ENCODE measurements around the gene C14orf132. TPM values are rescaled to one million over a fixed set of nuclear protein-coding genes. Genes with fewer than 3 reads are reported as not detected.

Gene C14orf132
- total RNA-seq, 1 donor from 2014 or later = 9.5 TPM

Other genes with a start within 250 kb of the C14orf132 start
- not detected for gene TUNAR, start 162.5 kb upstream of the C14orf132 start, total RNA-seq
- gene BDKRB2, start 165.5 kb downstream of the C14orf132 start, total RNA-seq = 14.5 TPM
- 4.1 TPM for gene BDKRB1, start 216.8 kb downstream of the C14orf132 start, total RNA-seq